Caco-2 (cell line): ENCODE measurements around the gene PGGHG. TPM values are rescaled to one million over a fixed set of nuclear protein-coding genes. Genes with fewer than 3 reads are reported as not detected.
A peak's percentile ranks its signal among the peaks of the same experiment; 100 is the strongest.

Experiments
- BruUV-seq: library from RNA; stranded (reverse); fragments of 400-500 nt; replicated peaks from 2 replicates; lab custom pipeline; 2021; lab: Mats Ljungman, UMichigan
- CTCF ChIA-PET: fragments of 300-600 bp; sonication (Branson Sonifier 250); formaldehyde crosslinking; loops from one replicate; lab custom pipeline; 2022; ENCODE audit warnings: antibody characterized with exemption; lab: Charles Lee
- POLR2A ChIA-PET: fragments of 300-600 bp; sonication (Branson Sonifier 250); formaldehyde crosslinking; loops from one replicate; lab custom pipeline; 2022; ENCODE audit warnings: antibody characterized with exemption; lab: Charles Lee
- DNase-seq, 2 experiments: peaks; one replicate each; pipeline versions ENCODE4 v3.0.0 to v3.0.0-alpha.2; 2020 to 2022
- H3K27me3 ChIP-seq: replicated peaks from 2 replicates; pipeline ENCODE4 v1.6.0; 2011; ENCODE audit warnings: low read length; ENCODE audit not compliant: control insufficient read depth, insufficient read depth
- H3K36me3 ChIP-seq: 2 replicates; pipeline ENCODE4 v1.5.1; 2011; ENCODE audit warnings: low read length; ENCODE audit not compliant: control insufficient read depth, insufficient read depth
- H3K4me1 ChIP-seq: fragments of 250-450 bp; sonication (Bioruptor Pico); 2 replicates; pipeline ENCODE4 v1.5.1; 2020; ENCODE audit warnings: mild to moderate bottlenecking
- H3K4me3 ChIP-seq: 2 replicates; pipeline ENCODE4 v1.5.1; 2011; ENCODE audit warnings: low read depth, mild to moderate bottlenecking, control low read depth, low read length
- H3K9me3 ChIP-seq: fragments of 250-450 bp; sonication (Bioruptor Pico); 2 replicates; pipeline ENCODE4 v1.5.1; 2020; ENCODE audit warnings: mild to moderate bottlenecking, moderate library complexity
- H3K27ac Mint-ChIP-seq: one replicate; pipeline ENCODE4 v1.8.0; 2022; ENCODE audit warnings: mixed read lengths; ENCODE audit not compliant: unreplicated experiment
- H3K27me3 Mint-ChIP-seq: one replicate; pipeline ENCODE4 v1.8.0; 2022; ENCODE audit warnings: mixed read lengths; ENCODE audit not compliant: insufficient read depth, unreplicated experiment
- H3K36me3 Mint-ChIP-seq: one replicate; pipeline ENCODE4 v1.8.0; 2022; ENCODE audit warnings: mild to moderate bottlenecking, mixed read lengths; ENCODE audit not compliant: insufficient read depth, unreplicated experiment
- H3K4me1 Mint-ChIP-seq: one replicate; pipeline ENCODE4 v1.8.0; 2022; ENCODE audit warnings: low read depth, mixed read lengths; ENCODE audit not compliant: unreplicated experiment
- H3K4me3 Mint-ChIP-seq: one replicate; pipeline ENCODE4 v1.8.0; 2022; ENCODE audit warnings: mild to moderate bottlenecking, moderate library complexity, mixed read lengths; ENCODE audit not compliant: unreplicated experiment
- H3K9me3 Mint-ChIP-seq: one replicate; pipeline ENCODE4 v1.8.0; 2022; ENCODE audit warnings: mixed read lengths; ENCODE audit not compliant: unreplicated experiment
- CTCF ChIP-seq, 2 experiments: fragments of 200-600 bp in 1 of 2; IDR thresholded peaks; 1 replicate in 1 of 2; 2 replicates in 1 of 2; pipeline versions ENCODE4 v1.5.1 to v1.8.0; 2011 to 2022; ENCODE audit warnings: antibody characterized with exemption in 1 of 2, control low read depth in 1 of 2, inconsistent platforms in 1 of 2, low read depth in 1 of 2, low read length in 1 of 2, mild to moderate bottlenecking in 1 of 2, moderate library complexity in 1 of 2; ENCODE audit not compliant: insufficient read depth in 1 of 2, severe bottlenecking in 1 of 2, unreplicated experiment in 1 of 2
- intact Hi-C: fragments of 100-400 bp; cut with micrococcal nuclease; formaldehyde crosslinking; loops from one replicate; pipeline ENCODE4 v1.10.0; 2022; ENCODE audit not compliant: unreplicated experiment
- total RNA-seq: library from RNA; stranded (reverse); gene quantifications from 2 replicates; pipeline ENCODE4 v1.2.3, GENCODE V29; 2022

Gene PGGHG
- total RNA-seq, 1 experiment from 2014 or later = 59.6 TPM

- peaks cover 5% of the 10 kb centered on the region for H3K36me3 Mint-ChIP-seq
- H3K4me3 Mint-ChIP-seq = peak overlapping the region; percentile 67
- ChIA-PET POLR2A (no interaction called here), CTCF (interaction anchor here (0.6 to 1.6 kb wide), 4 partner anchors 12 to 168 kb away, joined by 3 to 4 read pairs (median 3); no protein-coding TSS in a partner anchor)
- intact Hi-C loops = no loop called here
- H3K4me1 Mint-ChIP-seq = no peaks in the 10 kb centered on the region
- DNase-seq = peak; percentile 47 to 51
- H3K27me3 Mint-ChIP-seq = peaks cover 26% of the 10 kb centered on the region
- peak overlapping the region; percentile 47 for H3K4me3 ChIP-seq
- no peaks in the 10 kb centered on the region for H3K9me3 Mint-ChIP-seq
- peaks cover 5% of the 10 kb centered on the region for H3K27me3 ChIP-seq
- H3K9me3 ChIP-seq = no peaks in the 10 kb centered on the region
- H3K27ac Mint-ChIP-seq = no peak overlapping the region
- peaks cover 17% of the 10 kb centered on the region for H3K4me1 ChIP-seq
- TF ChIP-seq CTCF (IDR thresholded peaks at IDR 0.05; ENCODE audit: insufficient read depth in 1 of 2, low read depth in 1 of 2, low read length in 1 of 2, severe bottlenecking in 1 of 2, unreplicated experiment in 1 of 2) = no peak
- BruUV-seq = no TSS peak
- H3K36me3 ChIP-seq = no peaks in the 10 kb centered on the region
These were observed 8.8 kb upstream of the PGGHG start for GRCh38 chr11:279966-280705.

GRCh38 chr11:280706-281485, 8.0 kb upstream of the PGGHG start:
- Mint-ChIP-seq H3K36me3 (peaks cover 5% of the 10 kb centered on the region), H3K4me1 (no peaks in the 10 kb centered on the region), H3K27ac (no peak overlapping the region), H3K4me3 (peak overlapping the region; percentile 67), H3K9me3 (no peaks in the 10 kb centered on the region), H3K27me3 (peaks cover 26% of the 10 kb centered on the region)
- CTCF ChIA-PET = interaction anchor here (0.8 to 1.6 kb wide), 4 partner anchors 28 to 168 kb away, joined by 3 to 4 read pairs (median 3); no protein-coding TSS in a partner anchor
- no peak for TF ChIP-seq CTCF (IDR thresholded peaks at IDR 0.05; ENCODE audit: insufficient read depth in 1 of 2, low read depth in 1 of 2, low read length in 1 of 2, severe bottlenecking in 1 of 2, unreplicated experiment in 1 of 2)
- BruUV-seq = no TSS peak
- POLR2A ChIA-PET = no interaction called here
- Histone ChIP-seq H3K36me3 (no peaks in the 10 kb centered on the region), H3K27me3 (peaks cover 5% of the 10 kb centered on the region), H3K9me3 (no peaks in the 10 kb centered on the region), H3K4me3 (peak overlapping the region; percentile 47), H3K4me1 (peaks cover 17% of the 10 kb centered on the region)
- intact Hi-C loops = no loop called here
- DNase-seq = peak in 1 of 2 experiments; percentile 36

GRCh38 chr11:281486-282161, 7.3 kb upstream of the PGGHG start:
- peak in 1 of 2 experiments; percentile 31 for DNase-seq
- ChIA-PET POLR2A (interaction anchor here (1.3 kb wide), 1 partner anchor 75 kb away, joined by 8 read pairs; the partner anchor contains the start of gene BET1L), CTCF (interaction anchor here (0.6 to 1.6 kb wide), 5 partner anchors 9 to 74 kb away, joined by 3 to 4 read pairs (median 3); no protein-coding TSS in a partner anchor)

More at GRCh38 chr11:281486-282161, 7.3 kb upstream of the PGGHG start:
- no peaks in the 10 kb centered on the region for H3K9me3 ChIP-seq
- H3K27ac Mint-ChIP-seq = no peak overlapping the region
- peak overlapping the region; percentile 47 for H3K4me3 ChIP-seq
- peaks cover 26% of the 10 kb centered on the region for H3K27me3 Mint-ChIP-seq
- BruUV-seq = no TSS peak
- peak overlapping the region; percentile 67 for H3K4me3 Mint-ChIP-seq
- H3K4me1 Mint-ChIP-seq = no peaks in the 10 kb centered on the region
- no peaks in the 10 kb centered on the region for H3K9me3 Mint-ChIP-seq
- peaks cover 5% of the 10 kb centered on the region for H3K27me3 ChIP-seq
- intact Hi-C loops = no loop called here
- H3K36me3 ChIP-seq = no peaks in the 10 kb centered on the region
- peaks cover 5% of the 10 kb centered on the region for H3K36me3 Mint-ChIP-seq
- peaks cover 17% of the 10 kb centered on the region for H3K4me1 ChIP-seq
- no peak for TF ChIP-seq CTCF (IDR thresholded peaks at IDR 0.05; ENCODE audit: insufficient read depth in 1 of 2, low read depth in 1 of 2, low read length in 1 of 2, severe bottlenecking in 1 of 2, unreplicated experiment in 1 of 2)
